Adipocyte (in vitro differentiated cells): Measurements from ENCODE around the gene CDK16.

ENCODE experiments used
- DNase-seq: peaks from one replicate; pipeline ENCODE4 v3.0.0-alpha.2; 2015; ENCODE audit warnings: low read depth
- H3K27me3 ChIP-seq: replicated peaks from 2 replicates; pipeline ENCODE4 v1.7.0; 2013; ENCODE audit warnings: mild to moderate bottlenecking, low read length, moderate library complexity; ENCODE audit not compliant: control insufficient read depth, insufficient read depth
- H3K36me3 ChIP-seq: 2 replicates; pipeline ENCODE4 v1.7.0; 2013; ENCODE audit warnings: low read length, mild to moderate bottlenecking, moderate library complexity; ENCODE audit not compliant: control insufficient read depth, insufficient read depth, severe bottlenecking
- H3K4me1 ChIP-seq: 2 replicates; pipeline ENCODE4 v1.7.0; 2013; ENCODE audit warnings: mild to moderate bottlenecking, low read length, moderate library complexity; ENCODE audit not compliant: control insufficient read depth, insufficient read depth
- H3K4me3 ChIP-seq: 2 replicates; pipeline ENCODE4 v1.7.0; 2013; ENCODE audit warnings: mild to moderate bottlenecking, low read length, moderate library complexity
- H3K9ac ChIP-seq: 2 replicates; pipeline ENCODE4 v1.7.0; 2013; ENCODE audit warnings: mild to moderate bottlenecking, low read length, moderate library complexity
- H3K9me3 ChIP-seq: 2 replicates; pipeline ENCODE4 v1.7.0; 2013; ENCODE audit warnings: mild to moderate bottlenecking, low read length, moderate library complexity; ENCODE audit not compliant: control insufficient read depth

Gene CDK16

GRCh38 chrX:47212381-47213293, 5.8 kb upstream of the CDK16 start:
- Histone ChIP-seq H3K4me1 (peaks cover 12% of the 10 kb centered on the region), H3K27me3 (no peaks in the 10 kb centered on the region), H3K9me3 (no peaks in the 10 kb centered on the region), H3K36me3 (peaks cover 89% of the 10 kb centered on the region), H3K9ac (no peak overlapping the region), H3K4me3 (no peak overlapping the region)
- DNase-seq = no peak

- DNase-seq = no peak
- Histone ChIP-seq H3K36me3 (peaks cover 72% of the 10 kb centered on the region), H3K4me3 (no peak overlapping the region), H3K9me3 (no peaks in the 10 kb centered on the region), H3K4me1 (peaks cover 15% of the 10 kb centered on the region), H3K9ac (no peak overlapping the region), H3K27me3 (no peaks in the 10 kb centered on the region)
Measured at GRCh38 chrX:47214435-47215077, 3.9 kb upstream of the CDK16 start.

GRCh38 chrX:47215291-47215900, 3.1 kb upstream of the CDK16 start:
- H3K36me3 ChIP-seq = peaks cover 63% of the 10 kb centered on the region
- H3K27me3 ChIP-seq = no peaks in the 10 kb centered on the region
- no peaks in the 10 kb centered on the region for H3K9me3 ChIP-seq
- peaks cover 23% of the 10 kb centered on the region for H3K4me1 ChIP-seq
- H3K4me3 ChIP-seq = no peak overlapping the region
- H3K9ac ChIP-seq = no peak overlapping the region
- no peak for DNase-seq

- no peaks in the 10 kb centered on the region for H3K9me3 ChIP-seq
- peaks cover 53% of the 10 kb centered on the region for H3K36me3 ChIP-seq
- peaks cover 26% of the 10 kb centered on the region for H3K4me1 ChIP-seq
- peak overlapping the region; percentile 77 for H3K9ac ChIP-seq
- no peak overlapping the region for H3K4me3 ChIP-seq
- H3K27me3 ChIP-seq = no peaks in the 10 kb centered on the region
- DNase-seq = no peak
Measured at GRCh38 chrX:47216393-47216925, 2.0 kb upstream of the CDK16 start.

GRCh38 chrX:47217121-47217851, 1.2 kb upstream of the CDK16 start:
- H3K9me3 ChIP-seq = no peaks in the 10 kb centered on the region
- H3K9ac ChIP-seq = peak overlapping the region; percentile 77
- peaks cover 26% of the 10 kb centered on the region for H3K4me1 ChIP-seq
- peak; percentile 53 for DNase-seq
- no peaks in the 10 kb centered on the region for H3K27me3 ChIP-seq
- H3K4me3 ChIP-seq = peak overlapping the region; percentile 89
- H3K36me3 ChIP-seq = peaks cover 44% of the 10 kb centered on the region

- Histone ChIP-seq H3K4me1 (peaks cover 26% of the 10 kb centered on the region), H3K9ac (peak overlapping the region; percentile 95), H3K9me3 (no peaks in the 10 kb centered on the region), H3K27me3 (no peaks in the 10 kb centered on the region), H3K36me3 (peaks cover 39% of the 10 kb centered on the region), H3K4me3 (peak overlapping the region; percentile 89)
- DNase-seq = peak; percentile 99
Measured at GRCh38 chrX:47217852-47218279, 615 bp upstream of the CDK16 start.

GRCh38 chrX:47218920-47219815, 687 bp downstream of the CDK16 start:
- DNase-seq = peak; percentile 50
- Histone ChIP-seq H3K9ac (peak overlapping the region; percentile 95), H3K9me3 (no peaks in the 10 kb centered on the region), H3K36me3 (peaks cover 39% of the 10 kb centered on the region), H3K4me1 (peaks cover 26% of the 10 kb centered on the region), H3K27me3 (no peaks in the 10 kb centered on the region), H3K4me3 (peak overlapping the region; percentile 89)

GRCh38 chrX:47221756-47222155, 3.3 kb downstream of the CDK16 start:
- Histone ChIP-seq H3K4me3 (no peak overlapping the region), H3K4me1 (peaks cover 22% of the 10 kb centered on the region), H3K9me3 (no peaks in the 10 kb centered on the region), H3K27me3 (no peaks in the 10 kb centered on the region), H3K36me3 (peaks cover 39% of the 10 kb centered on the region), H3K9ac (no peak overlapping the region)
- no peak for DNase-seq

GRCh38 chrX:47222751-47223350, 4.4 kb downstream of the CDK16 start:
- no peaks in the 10 kb centered on the region for H3K27me3 ChIP-seq
- H3K4me1 ChIP-seq = peaks cover 14% of the 10 kb centered on the region
- H3K4me3 ChIP-seq = no peak overlapping the region
- H3K9ac ChIP-seq = no peak overlapping the region
- no peaks in the 10 kb centered on the region for H3K9me3 ChIP-seq
- no peak for DNase-seq
- peaks cover 49% of the 10 kb centered on the region for H3K36me3 ChIP-seq
